ENCODE results near the gene MSH2.
"Not testable (repeated sequence)": the region's sequence is repeated elsewhere in the genome, so short reads cannot be mapped to it uniquely, and the experiment has no call there.

Gene MSH2

DNA sequence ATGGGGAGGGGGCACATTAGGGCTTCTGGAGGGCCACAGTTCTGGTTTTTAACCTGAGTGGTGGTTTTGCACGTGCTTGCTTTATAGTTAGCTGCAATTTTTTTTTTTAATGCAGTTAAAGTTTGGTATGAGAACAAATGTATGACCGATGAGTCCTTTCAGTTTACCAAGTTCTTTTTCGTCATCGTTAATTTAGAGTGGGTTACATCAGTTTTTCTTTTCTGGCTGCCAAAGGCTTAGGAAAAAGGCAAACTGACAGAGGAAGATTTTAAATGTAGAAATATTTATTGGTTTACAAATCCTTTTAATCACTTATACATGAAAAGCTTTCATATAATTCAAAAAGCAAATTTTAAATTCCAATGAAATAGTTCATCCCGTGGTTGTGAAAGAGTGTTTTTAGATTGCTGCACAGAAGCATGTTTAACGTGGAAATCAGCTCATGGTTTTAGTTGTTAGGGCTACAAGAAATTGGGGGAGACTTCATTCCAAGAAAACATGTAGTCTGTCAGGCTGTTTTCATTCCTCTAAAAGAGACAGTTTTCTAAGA lies 82.9 kb downstream of the MSH2 start:
- no peak for DNase-seq

DNA sequence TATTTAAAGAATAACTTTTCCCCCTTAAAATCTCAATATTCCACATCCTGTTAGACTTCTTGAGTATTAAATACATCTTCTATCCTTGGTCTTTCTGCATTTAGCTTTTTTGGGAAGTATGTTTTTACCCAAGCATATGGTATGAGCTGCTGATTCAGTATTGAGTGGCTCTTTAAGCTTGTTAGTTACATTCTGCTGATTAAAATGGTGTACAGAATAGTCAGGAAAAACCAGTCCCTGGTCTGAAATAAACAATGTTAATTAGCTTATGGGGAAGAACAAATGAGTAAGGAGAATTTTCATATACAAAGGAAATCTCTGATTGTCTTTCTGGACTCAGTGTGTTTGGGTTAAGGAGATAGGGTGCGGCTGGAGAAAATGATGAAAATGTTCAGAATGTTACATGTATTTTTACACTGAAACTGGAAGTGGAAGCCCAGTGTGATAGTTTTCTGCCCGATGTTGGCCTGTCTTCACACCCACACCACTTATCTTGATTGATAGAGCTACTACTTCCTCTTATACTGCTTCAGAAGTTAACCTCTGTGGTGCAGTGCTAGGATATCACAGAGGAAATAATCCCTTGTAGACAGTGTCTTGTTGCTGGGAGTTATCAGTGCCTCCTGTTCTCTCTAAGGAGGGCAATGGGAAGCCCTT lies 84.0 kb downstream of the MSH2 start:
- no peak for DNase-seq

DNA sequence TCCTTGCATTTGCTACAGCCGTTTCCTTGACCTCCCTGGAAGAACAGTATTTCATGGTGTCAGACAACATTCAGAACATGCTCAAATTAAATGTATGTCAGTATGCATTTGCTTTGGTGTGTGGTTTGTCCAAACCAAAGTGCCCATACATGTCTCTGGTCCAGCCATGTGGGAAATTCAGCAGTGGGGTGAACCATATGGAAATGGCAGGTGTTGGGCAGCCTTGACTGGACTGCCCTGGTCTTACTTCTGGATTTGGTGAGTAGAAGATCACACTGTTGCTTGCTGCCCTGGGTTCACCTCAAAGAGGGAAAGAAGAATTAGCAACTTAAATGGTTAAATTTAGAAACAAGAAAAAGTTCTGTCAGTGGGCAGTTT lies 84.5 kb downstream of the MSH2 start:
- DNase-seq, result no peak

DNA sequence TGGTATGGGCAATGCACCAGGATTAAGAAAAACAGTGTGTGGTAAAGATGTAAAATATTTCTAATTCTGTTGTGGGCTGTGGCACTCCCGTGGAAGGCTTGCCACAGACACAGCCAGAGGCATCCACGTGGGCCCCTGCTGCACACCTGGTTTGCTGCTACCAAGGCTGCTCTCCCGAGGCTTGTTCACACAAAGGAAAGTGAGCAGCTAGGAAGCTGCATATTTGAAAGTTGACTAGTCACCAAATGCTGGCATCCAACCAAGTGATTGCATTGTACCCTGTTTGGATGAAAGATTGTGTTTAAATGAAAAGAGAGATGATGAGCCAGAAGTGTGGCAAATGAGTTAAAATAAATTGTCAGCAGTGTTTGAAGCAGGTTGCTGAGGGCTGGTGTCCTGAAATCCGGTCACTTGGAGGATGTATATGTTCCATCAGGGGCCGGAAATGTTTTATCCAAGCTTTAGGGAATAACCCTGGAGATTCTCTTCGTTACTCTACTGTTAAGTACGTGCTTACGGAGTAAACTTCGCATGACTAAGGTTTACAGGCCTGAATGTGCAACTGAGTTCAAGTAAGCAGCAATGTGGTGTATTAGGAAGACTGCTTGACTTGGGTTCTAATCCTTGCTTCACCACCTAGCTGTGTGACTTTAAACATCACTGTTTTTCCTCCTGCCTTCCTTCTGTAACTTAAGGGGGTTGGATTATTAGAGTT lies 86.1 kb downstream of the MSH2 start:
- no peak for DNase-seq

DNA sequence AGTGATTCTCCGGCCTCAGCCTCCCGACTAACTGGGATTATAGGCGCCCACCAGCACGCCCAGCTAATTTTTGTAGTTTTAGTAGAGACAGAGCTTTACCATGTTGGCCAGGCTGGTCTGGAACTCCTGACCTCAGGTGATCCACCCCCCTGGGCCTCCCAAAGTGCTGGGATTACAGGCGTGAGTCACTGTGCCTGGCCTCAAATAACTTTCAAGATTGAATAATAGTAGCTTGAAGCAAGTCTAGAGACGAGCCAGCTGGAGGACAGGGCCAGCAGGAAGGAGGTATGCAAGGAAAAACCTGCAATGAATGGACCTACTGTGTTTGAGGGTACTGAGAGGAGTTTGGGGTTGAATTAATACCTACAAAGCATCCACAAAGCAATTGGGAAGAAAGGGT lies 87.5 kb downstream of the MSH2 start:
- no peak for DNase-seq

DNA sequence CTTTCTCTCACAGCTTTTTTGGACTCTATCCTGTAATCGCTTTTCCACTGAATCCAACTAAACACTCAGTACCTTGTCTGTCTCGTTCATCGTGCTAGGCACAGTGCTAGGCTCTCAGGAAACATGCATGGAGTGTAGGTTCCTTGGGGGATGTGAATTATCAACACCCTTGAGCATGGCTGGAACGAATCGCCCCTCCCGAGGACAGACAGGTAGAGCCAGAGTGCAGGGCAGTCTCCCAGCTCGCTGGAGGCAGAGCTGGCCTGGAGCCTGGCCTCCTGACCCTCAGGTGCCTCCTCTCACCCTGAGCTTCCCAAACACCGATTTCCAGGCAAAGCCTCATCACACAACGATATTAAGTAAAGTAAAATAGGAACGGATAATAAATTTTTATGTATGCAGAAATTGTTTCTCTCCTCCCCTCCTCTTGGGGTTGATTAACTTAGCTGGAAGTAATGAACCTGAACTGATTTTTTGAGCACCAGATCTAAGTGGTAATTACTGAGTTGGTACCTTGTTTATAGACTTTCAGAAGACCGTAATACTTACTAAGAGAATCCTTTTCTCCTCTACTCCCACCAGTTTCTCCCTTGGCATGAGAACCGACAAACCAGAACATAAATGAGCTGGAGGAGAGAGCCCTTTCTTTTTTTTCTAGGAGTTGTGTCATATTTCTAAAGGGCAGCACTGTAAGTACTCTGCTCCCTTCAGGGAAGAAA lies 90.5 kb downstream of the MSH2 start:
- no peak for DNase-seq

DNA sequence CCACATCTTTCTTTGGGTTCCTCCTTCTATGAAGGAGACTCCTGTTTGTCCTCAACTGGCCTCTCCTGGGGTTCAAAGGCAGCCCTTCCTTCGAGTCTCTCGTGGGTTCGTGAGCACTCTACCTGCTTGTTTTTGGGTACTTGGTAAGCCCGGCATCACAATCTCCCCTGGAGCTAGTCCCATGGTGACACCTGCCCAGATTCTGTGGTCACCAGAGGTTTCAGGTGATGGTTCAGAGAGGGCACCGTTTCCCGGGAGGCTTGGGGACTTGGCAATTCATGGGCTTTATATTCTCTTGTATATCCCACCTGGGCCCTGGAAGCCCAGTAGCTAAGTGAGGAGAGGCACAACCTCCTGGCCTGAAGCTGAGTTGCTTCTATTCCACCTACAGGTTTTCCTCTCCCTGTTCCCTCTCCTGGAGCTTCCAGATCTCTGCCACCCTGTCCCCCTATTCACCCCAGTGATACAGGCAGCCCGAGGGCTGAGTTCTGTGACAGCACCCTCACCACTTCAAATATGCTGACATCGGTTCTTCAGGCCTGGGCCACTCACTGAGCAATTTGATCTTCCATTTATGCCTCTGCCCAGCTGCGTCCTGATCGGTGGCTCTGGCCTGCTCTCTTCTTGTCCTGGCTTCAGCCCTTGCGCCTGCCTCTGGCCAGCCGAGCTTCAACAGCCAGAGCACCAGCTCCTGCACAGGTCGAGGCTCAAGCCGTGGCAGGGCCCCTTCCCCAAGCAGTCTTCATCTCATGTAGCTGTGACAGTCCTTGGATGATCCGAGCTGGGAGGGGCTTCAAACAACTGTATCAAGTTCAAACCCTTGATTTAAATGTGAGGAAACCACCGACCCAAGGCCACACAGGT lies 91.5 kb downstream of the MSH2 start:
- DNase-seq, result no peak

DNA sequence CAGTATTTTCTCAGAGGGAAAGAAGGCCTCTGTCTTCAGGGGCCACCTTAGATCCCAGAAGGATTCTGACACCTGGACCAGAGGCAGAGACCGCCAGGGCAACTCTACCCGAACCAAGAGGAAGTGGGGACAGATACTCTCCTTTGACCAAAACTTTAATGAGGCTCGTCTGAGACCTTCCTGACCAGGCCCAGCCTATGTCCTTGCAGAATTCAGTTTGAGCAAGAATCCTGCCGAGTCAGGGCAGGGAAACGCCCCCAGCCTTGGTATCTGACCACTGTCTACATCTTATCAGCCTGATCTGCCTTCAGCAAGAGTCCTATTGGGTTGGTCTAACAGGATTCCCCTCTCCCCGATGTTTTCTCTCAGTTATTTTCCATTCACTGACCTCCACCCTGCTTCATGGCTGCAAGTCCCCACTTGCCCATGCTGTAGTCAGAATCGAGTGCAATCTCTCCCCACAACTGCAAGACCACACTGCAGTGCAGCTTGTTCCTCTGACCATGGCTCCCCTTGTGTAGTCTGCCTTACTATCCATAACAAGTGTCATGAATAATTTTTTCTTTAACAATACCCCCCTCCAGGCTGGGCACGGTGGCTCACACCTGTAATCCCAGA lies 95.0 kb downstream of the MSH2 start:
- DNase-seq, result no peak

DNA sequence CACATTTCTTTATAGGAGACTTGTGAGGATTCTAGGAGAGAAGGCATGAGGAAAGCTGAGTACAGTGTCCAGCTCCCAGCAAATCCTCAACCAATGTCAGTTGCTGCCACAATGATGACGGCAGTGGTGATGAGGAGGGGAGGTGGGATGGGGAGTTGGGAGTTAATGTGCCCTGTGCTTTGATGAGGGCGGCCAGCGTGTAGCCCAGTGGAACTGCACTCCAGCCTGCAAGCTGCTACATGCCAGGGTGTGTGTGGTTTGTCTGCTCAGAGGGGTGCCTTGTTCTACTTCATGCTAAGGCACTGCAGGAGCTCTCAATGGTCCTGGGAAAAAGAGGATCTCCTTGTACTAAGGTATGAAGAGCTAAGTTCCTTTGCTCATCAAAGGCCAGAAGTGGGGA lies 96.1 kb downstream of the MSH2 start:
- DNase-seq, result no peak

DNA sequence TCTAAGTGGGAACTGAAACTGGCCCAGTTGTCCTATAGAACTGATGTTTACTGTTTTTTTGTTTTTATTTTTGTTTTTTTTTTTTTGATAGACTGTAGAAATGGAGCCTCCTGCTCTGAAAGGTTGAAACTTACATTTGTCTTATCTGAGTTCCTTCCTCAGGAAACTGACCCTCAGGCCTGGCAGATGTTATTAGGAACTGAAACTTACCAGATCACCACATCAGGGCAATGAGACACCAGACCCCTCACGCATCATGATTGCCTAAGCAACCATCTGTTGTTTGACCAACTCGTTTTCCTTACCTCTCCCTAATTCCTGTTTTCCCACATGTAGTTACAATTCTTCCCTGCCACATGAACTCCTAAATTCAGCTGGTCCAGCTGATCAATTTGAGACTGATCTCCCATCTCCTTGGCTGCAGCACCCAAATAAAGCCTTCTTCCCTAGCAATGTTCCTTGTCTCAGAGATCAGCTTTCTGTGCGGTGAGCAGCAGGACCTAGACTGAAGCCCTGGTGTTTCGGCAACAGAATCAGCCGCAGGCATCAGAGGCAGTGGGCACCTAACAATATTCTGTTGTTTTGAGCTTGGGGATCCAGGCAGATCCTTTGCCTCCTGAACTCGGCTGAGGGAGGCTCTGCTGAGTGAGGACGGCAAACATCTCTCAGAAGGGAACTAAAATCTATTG lies 96.8 kb downstream of the MSH2 start:
- no peak for DNase-seq

DNA sequence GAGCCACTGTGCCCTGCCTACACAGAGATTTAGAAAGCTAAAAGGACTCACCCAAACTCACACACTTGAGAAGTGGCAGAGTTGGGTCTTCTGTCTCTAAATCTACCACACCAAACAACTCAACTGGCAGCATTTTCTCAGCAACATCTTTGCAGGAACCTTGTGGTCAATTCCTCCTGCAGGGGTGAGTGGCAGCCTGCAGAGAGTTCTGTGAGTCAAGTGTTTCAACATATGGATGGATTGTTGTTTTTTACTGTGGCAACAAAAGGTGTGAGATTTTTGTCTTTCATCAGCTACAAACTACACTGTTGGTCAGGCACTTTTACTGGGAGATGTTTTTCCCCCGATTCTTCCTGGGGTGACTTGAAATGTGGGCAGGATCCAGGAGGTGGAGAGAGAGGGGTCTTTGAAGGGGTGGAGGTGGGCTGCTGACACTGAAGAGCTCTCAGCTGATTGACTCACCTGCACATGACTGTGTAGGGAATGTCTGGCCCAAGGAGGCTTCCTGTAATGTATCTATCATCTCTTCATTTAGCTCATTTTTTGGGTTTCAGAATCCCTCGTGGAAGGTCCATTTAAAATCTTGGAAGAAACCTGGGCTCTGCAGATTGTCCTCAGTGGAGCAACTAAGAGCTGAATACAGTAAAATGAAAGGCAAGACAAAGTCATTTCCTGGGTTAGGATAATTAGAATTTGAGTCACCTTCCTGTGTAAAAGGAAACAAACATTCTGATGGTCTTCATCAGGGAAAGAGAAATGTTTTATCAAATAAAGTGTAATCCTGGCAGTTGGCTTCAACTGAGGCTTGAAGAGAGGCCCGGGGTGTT lies 98.6 kb downstream of the MSH2 start:
- DNase-seq, result no peak

DNA sequence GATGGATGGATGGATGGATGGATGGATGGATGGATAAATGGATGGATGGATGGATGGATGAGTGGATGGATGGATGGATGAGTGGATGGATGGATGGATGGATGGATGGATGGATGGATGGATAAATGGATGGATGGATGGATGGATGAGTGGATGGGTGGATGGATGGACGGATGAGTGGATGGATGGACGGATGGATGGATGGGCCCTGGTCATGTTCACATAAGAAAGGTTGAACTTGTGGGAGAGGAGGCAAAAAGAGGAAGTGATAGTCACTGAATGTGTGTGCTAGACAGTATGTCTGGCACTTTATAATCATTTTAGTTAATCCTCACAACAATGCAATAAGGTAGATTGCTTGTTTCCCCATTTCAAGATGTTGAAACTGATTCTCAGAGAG lies 99.5 kb downstream of the MSH2 start:
- DNase-seq, result not testable (repeated sequence)

DNA sequence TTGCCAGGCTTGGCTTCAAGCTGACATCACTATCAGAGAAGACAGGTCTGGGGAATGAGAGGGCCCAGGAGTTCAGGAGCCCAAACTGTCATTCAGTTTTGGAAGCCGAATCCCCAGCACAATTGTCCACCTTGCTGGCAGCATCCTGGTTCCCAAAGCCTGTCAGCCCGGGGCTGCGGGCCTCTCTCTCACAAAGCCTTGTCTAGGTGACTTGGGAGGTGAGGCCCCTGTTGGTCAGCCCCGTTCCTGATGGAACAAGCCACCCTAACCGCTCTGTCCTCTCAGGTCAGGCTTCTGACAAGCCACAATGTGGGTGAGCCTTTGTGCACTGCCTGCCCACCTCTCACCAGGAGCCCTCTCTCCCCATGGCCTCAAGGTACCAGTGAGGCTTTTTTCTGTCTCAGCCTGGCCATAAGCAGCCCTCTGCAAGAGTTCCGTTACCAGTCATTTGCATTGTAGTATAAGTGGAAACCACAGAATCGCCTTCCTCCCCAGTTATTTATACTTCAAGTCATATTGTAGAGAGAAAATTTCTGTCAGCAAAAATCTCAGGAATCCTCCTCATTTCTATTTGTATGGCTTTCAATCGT lies 100.6 kb downstream of the MSH2 start:
- no peak for DNase-seq

DNA sequence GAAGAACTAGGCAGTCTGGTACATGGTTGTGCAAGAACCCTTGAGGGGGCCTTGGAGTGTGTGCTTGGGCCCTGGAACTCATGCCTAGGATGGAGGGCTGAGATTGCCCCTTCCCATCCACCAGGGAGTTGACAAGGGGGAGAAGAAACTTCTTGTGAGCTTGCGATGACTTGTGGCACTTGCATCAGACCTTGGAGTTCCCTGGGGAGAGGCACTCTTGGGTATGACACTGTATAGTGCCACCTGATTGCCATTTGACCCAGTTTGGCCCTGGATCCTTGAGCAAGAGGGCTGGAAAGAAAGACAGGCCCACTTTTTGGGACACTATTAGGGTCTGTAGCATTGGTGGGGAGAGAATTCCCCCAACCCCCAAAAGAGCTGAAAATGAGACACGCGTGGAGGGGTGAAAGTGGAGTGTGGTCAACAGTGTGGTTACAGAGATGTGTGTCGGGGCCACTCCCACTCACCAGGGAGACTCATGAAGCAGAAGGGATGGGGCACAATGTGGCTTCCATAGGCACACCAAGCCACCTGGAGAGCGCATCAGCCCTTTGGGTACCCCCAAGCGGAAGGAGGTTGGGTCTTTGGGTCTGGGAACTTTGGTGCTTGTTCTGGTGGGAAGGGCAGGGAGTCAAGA lies 101.3 kb downstream of the MSH2 start:
- no peak for DNase-seq

DNA sequence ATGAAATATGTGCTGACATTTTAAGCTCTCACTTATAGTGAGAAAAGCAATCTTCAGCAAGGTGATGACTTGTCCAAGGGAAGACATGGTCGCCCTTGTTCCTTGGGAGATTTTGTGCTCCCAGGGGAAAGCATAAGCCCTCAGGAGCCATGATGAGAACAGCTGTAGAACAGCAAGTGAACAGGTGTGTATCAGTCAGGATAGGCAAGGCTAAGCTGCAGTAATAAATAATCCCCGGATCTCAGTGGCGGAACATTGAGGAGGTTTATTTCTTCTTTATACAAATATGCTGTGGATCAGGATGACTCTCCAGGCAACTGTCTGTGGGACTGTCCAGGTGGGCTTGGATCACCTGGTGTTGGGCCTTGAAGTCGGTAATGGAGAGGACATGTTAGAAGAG lies 103.1 kb downstream of the MSH2 start:
- no peak for DNase-seq

DNA sequence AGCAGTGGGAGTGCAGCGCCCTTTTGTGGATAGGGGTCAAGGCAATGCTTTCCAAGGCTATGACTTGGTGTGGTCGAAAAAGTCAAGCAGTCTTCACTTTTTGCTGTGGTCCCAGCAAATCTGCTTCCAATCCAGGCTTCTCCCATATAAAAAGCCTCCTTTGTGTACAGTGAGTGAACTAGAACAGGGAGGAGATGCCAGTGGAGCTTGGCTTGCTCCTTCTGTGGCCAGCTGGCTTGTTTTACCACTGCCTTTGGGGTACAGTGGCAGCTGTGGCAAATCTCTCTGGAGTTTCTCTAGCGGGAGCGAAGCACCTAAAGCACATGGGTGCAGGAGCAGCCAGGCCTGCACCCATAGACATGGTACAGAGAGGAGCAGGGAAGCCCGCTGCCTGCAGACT lies 103.5 kb downstream of the MSH2 start:
- no peak for DNase-seq

DNA sequence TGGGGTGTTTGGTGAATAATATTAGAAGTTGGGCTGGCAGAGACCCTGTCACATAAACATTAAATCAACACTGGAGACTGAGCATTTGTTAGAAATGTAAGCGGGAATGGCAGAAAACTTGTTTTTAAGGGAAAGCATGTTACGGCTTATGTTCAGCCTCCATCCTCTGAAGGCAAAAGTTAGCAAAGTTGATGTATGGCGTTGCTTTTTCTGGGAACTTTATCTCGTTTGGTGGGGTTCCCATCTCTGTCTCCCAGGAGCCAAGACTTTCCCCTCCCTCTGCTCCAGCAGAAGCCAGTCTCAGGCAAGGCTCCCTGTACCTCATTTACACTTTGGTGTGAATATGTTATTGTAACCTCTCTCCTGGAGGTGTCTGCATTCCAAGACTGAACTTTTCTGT lies 105.1 kb downstream of the MSH2 start:
- DNase-seq, result no peak

DNA sequence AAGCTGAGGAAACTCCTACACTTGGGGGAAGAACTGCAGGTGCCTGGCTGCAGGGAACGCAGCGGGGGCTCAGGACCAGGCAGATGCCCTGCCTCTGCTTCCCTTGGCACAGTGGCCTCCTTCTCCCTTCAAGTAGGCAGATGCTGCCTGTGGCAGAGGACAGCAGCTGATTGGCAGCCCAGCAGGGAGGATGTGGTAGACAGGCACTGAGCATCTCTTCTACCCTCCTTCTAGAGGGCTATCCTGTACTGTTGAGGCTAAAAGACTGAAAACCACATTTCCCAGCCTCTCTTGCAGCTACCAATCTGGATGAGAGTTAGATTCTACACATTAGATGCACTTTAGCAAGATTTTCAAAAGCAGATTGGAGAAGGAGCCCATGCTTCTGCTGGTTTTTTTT lies 105.7 kb downstream of the MSH2 start:
- no peak for DNase-seq

DNA sequence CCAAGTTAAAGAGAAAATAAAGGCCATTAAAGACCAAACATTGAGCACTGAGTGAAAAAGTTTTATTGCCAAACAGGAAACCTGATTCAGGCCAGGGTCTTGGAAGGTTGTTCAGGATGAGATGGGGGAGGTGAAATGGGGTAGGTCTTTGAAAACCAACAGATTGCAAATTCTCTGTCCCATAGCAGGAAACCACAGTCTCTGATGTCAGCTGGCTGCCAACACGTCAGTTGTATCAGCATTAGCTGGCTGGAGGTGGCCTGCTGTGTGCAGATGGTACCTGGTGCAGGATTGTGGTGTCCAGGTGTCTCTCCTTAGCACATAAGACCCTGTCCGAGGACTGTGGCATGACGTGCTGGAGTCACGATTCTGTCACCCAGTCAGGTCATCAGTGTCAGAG lies 106.3 kb downstream of the MSH2 start:
- no peak for DNase-seq

DNA sequence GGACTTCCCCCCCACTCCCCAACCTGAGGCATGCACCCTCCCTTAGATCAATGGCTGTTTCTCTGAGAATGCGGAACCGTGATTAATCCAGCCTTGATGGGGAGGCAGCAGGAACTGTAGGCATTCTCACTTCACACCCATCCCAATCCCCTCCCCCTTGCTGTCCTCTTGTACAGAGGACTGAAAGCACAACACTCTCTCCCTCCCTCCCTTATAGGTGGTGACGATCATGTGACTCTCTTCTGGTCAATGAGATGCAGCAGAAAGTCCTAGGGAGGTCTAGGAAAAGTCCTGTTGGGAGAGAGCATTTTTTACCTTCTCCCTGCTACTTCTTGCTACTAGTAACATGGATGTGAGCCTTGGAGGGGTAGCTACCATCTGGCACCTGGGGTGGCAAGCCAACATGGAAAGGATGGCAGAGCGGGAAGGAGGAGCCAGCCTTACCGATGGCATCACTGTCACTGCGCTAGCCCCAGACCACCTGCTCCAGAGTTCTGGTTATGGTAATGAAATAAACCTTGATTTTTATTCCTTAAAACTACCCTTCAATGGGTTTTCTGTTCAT lies 106.9 kb downstream of the MSH2 start:
- no peak for DNase-seq

Data from GOT3 (cell line).